Mesenchymal stem cell (in vitro differentiated cells and primary cell): ENCODE data around the gene PHB1.

Experiments used
- DNase-seq: peaks from one replicate; pipeline ENCODE4 v3.0.0-alpha.2; 2013
- H2AFZ ChIP-seq: one replicate; pipeline ENCODE4 v1.6.1; 2013; ENCODE audit warnings: low read depth, mild to moderate bottlenecking, control low read depth, inconsistent platforms, low read length, moderate library complexity
- H2AK5ac ChIP-seq: 2 replicates; pipeline ENCODE4 v1.6.1; 2013; ENCODE audit warnings: low read length, moderate library complexity, mild to moderate bottlenecking, inconsistent platforms; ENCODE audit not compliant: severe bottlenecking
- H2BK120ac ChIP-seq: one replicate; pipeline ENCODE4 v1.6.1; 2013; ENCODE audit warnings: low read depth, mild to moderate bottlenecking, inconsistent platforms, low read length, moderate library complexity
- H2BK12ac ChIP-seq, 2 experiments: one replicate each; pipeline ENCODE4 v1.6.1; 2013; ENCODE audit warnings: inconsistent platforms in 2 of 2, low read length in 2 of 2, mild to moderate bottlenecking in 2 of 2, moderate library complexity in 2 of 2, control low read depth in 1 of 2
- H2BK15ac ChIP-seq: one replicate; pipeline ENCODE4 v1.6.1; 2013; ENCODE audit warnings: mild to moderate bottlenecking, low read depth, inconsistent platforms; ENCODE audit not compliant: poor library complexity, severe bottlenecking
- H2BK5ac ChIP-seq: 2 replicates; pipeline ENCODE4 v1.6.1; 2013; ENCODE audit warnings: low read depth, mild to moderate bottlenecking, low read length, control low read depth, inconsistent platforms; ENCODE audit not compliant: poor library complexity, severe bottlenecking
- H3K14ac ChIP-seq, 2 experiments: one replicate each; pipeline ENCODE4 v1.6.1; 2013; ENCODE audit warnings: inconsistent platforms in 2 of 2, low read length in 2 of 2, control low read depth in 1 of 2, mild to moderate bottlenecking in 1 of 2, moderate library complexity in 1 of 2
- H3K18ac ChIP-seq, 2 experiments: one replicate each; pipeline ENCODE4 v1.6.1; 2013; ENCODE audit warnings: inconsistent platforms in 2 of 2, low read length in 2 of 2, control low read depth in 1 of 2, low read depth in 1 of 2, mild to moderate bottlenecking in 1 of 2
- H3K23ac ChIP-seq, 2 experiments: one replicate each; pipeline ENCODE4 v1.6.1; 2013; ENCODE audit warnings: inconsistent platforms in 2 of 2, low read length in 2 of 2, mild to moderate bottlenecking in 2 of 2, moderate library complexity in 2 of 2, control low read depth in 1 of 2
- H3K27ac ChIP-seq: 2 replicates; pipeline ENCODE4 v1.5.1; 2013; ENCODE audit warnings: mild to moderate bottlenecking, moderate library complexity, low read length, control low read depth, inconsistent platforms; ENCODE audit not compliant: poor library complexity, severe bottlenecking
- H3K27me3 ChIP-seq, 2 experiments: 2 replicates each; pipeline versions ENCODE4 v1.6.1 to v1.7.0; 2013; ENCODE audit warnings: low read length in 2 of 2, mild to moderate bottlenecking in 2 of 2, moderate library complexity in 2 of 2, control low read depth in 1 of 2, inconsistent platforms in 1 of 2; ENCODE audit not compliant: control insufficient read depth in 1 of 2, insufficient read depth in 1 of 2
- H3K36me3 ChIP-seq, 2 experiments: 2 replicates each; pipeline versions ENCODE4 v1.6.1 to v1.7.0; 2013; ENCODE audit warnings: low read length in 2 of 2, control low read depth in 1 of 2, inconsistent platforms in 1 of 2, low read depth in 1 of 2, mild to moderate bottlenecking in 1 of 2; ENCODE audit not compliant: insufficient read depth in 2 of 2, control insufficient read depth in 1 of 2
- H3K4ac ChIP-seq, 2 experiments: one replicate each; pipeline ENCODE4 v1.6.1; 2013; ENCODE audit warnings: inconsistent platforms in 2 of 2, low read length in 2 of 2, mild to moderate bottlenecking in 2 of 2, moderate library complexity in 2 of 2, control low read depth in 1 of 2, low read depth in 1 of 2
- H3K4me1 ChIP-seq: 2 replicates; pipeline ENCODE4 v1.6.1; 2013; ENCODE audit warnings: low read depth, low read length, control low read depth; ENCODE audit not compliant: control insufficient read depth, insufficient read depth
- H3K4me2 ChIP-seq: 2 replicates; pipeline ENCODE4 v1.6.1; 2013; ENCODE audit warnings: low read length, mild to moderate bottlenecking, inconsistent platforms; ENCODE audit not compliant: poor library complexity, severe bottlenecking
- H3K4me3 ChIP-seq, 2 experiments: 2 replicates each; pipeline versions ENCODE4 v1.5.1 to v1.7.0; 2013; ENCODE audit warnings: low read length in 2 of 2, mild to moderate bottlenecking in 2 of 2, control low read depth in 1 of 2, low read depth in 1 of 2; ENCODE audit not compliant: insufficient read depth in 1 of 2
- H3K79me1 ChIP-seq: replicated peaks from 2 replicates; pipeline ENCODE4 v1.6.1; 2013; ENCODE audit warnings: mild to moderate bottlenecking, control low read depth, low read length, inconsistent platforms; ENCODE audit not compliant: poor library complexity, severe bottlenecking
- H3K9ac ChIP-seq: 2 replicates; pipeline ENCODE4 v1.7.0; 2013; ENCODE audit warnings: mild to moderate bottlenecking, low read length, moderate library complexity
- H3K9me3 ChIP-seq: 2 replicates; pipeline ENCODE4 v1.7.0; 2013; ENCODE audit warnings: mild to moderate bottlenecking, low read length; ENCODE audit not compliant: control insufficient read depth
- H4K8ac ChIP-seq: one replicate; pipeline ENCODE4 v1.6.1; 2013; ENCODE audit warnings: inconsistent platforms, mild to moderate bottlenecking, low read length, moderate library complexity
- H4K91ac ChIP-seq: one replicate; pipeline ENCODE4 v1.6.1; 2013; ENCODE audit warnings: mild to moderate bottlenecking, low read length, inconsistent platforms
- WGBS: methylation state at CpG from one replicate; pipeline ENCODE4 v1.1.7; 2013; ENCODE audit warnings: mixed read lengths; 5-methylcytosine and 5-hydroxymethylcytosine counted together

The PHB1 gene

GRCh38 chr17:49437696-49438435 lies 23.2 kb upstream of the PHB1 start:
- H3K14ac ChIP-seq = no peak overlapping the region
- H3K4me1 ChIP-seq = peaks cover 20% of the 10 kb centered on the region
- H3K27me3 ChIP-seq = peaks cover 64 to 75% of the 10 kb centered on the region in 2 experiments
- no peak overlapping the region for H2BK15ac ChIP-seq
- no peak overlapping the region for H2BK5ac ChIP-seq
- no peak overlapping the region for H4K8ac ChIP-seq
- no peak overlapping the region for H3K9ac ChIP-seq
- no peak overlapping the region for H2AFZ ChIP-seq
- H2BK120ac ChIP-seq = no peak overlapping the region
- DNase-seq = no peak
- no peak overlapping the region for H3K4me2 ChIP-seq
- H2BK12ac ChIP-seq = peak overlapping the region in 1 of 2 experiments; percentile 29
- H4K91ac ChIP-seq = no peak overlapping the region
- H3K27ac ChIP-seq = no peak overlapping the region
- H3K4ac ChIP-seq = no peak overlapping the region
- no peak overlapping the region for H3K18ac ChIP-seq
- no peaks in the 10 kb centered on the region for H3K9me3 ChIP-seq
- no peaks in the 10 kb centered on the region for H3K36me3 ChIP-seq
- H3K23ac ChIP-seq = no peak overlapping the region
- H2AK5ac ChIP-seq = no peak overlapping the region
- H3K4me3 ChIP-seq = no peak overlapping the region
- WGBS = 77% methylated on average over 6 of the region's 7 CpGs
- H3K79me1 ChIP-seq = no peaks in the 10 kb centered on the region

- Histone ChIP-seq H4K8ac (no peak overlapping the region), H2AK5ac (no peak overlapping the region), H3K79me1 (no peaks in the 10 kb centered on the region), H2BK12ac (no peak overlapping the region), H3K18ac (no peak overlapping the region), H3K9me3 (no peaks in the 10 kb centered on the region), H3K27me3 (peaks cover 59 to 73% of the 10 kb centered on the region in 2 experiments), H3K14ac (no peak overlapping the region), H3K9ac (no peak overlapping the region), H3K4me3 (no peak overlapping the region), H3K4me2 (no peak overlapping the region), H3K4me1 (peaks cover 20% of the 10 kb centered on the region), H3K36me3 (no peaks in the 10 kb centered on the region), H2AFZ (no peak overlapping the region), H3K23ac (no peak overlapping the region), H2BK15ac (no peak overlapping the region), H3K4ac (no peak overlapping the region), H3K27ac (no peak overlapping the region), H2BK120ac (no peak overlapping the region), H2BK5ac (no peak overlapping the region), H4K91ac (no peak overlapping the region)
- DNase-seq = no peak
- WGBS = 70% methylated on average over 4 of the region's 4 CpGs
Measured at GRCh38 chr17:49436174-49436573, 21.5 kb upstream of the PHB1 start.

GRCh38 chr17:49435671-49436029 lies 21.0 kb upstream of the PHB1 start:
- Histone ChIP-seq H3K4ac (no peak overlapping the region), H3K27me3 (peaks cover 56 to 71% of the 10 kb centered on the region in 2 experiments), H2BK5ac (no peak overlapping the region), H3K23ac (no peak overlapping the region), H3K18ac (no peak overlapping the region), H3K4me1 (peaks cover 20% of the 10 kb centered on the region), H2BK120ac (no peak overlapping the region), H4K91ac (no peak overlapping the region), H3K36me3 (no peaks in the 10 kb centered on the region), H4K8ac (no peak overlapping the region), H2AK5ac (no peak overlapping the region), H3K9me3 (no peaks in the 10 kb centered on the region), H3K4me2 (no peak overlapping the region), H2BK15ac (no peak overlapping the region), H3K79me1 (no peaks in the 10 kb centered on the region), H3K27ac (no peak overlapping the region), H2BK12ac (no peak overlapping the region), H3K9ac (no peak overlapping the region), H3K4me3 (no peak overlapping the region), H2AFZ (no peak overlapping the region), H3K14ac (no peak overlapping the region)
- DNase-seq = no peak
- WGBS = 45% methylated on average over 4 of the region's 4 CpGs

- Histone ChIP-seq H4K8ac (no peak overlapping the region), H3K9ac (no peak overlapping the region)
- DNase-seq = peak; percentile 66
Measured at GRCh38 chr17:49434821-49435670, 20.4 kb upstream of the PHB1 start.

More at GRCh38 chr17:49434821-49435670, 20.4 kb upstream of the PHB1 start:
- Histone ChIP-seq H2AFZ (no peak overlapping the region), H2BK5ac (no peak overlapping the region), H3K18ac (no peak overlapping the region), H2AK5ac (no peak overlapping the region), H3K4me3 (no peak overlapping the region), H2BK12ac (no peak overlapping the region), H2BK120ac (no peak overlapping the region), H3K4me2 (no peak overlapping the region), H3K14ac (no peak overlapping the region), H3K9me3 (no peaks in the 10 kb centered on the region), H2BK15ac (no peak overlapping the region), H3K27ac (no peak overlapping the region), H3K4me1 (peaks cover 18% of the 10 kb centered on the region), H3K79me1 (no peaks in the 10 kb centered on the region), H4K91ac (no peak overlapping the region), H3K36me3 (no peaks in the 10 kb centered on the region), H3K4ac (no peak overlapping the region), H3K23ac (no peak overlapping the region), H3K27me3 (peaks cover 52 to 71% of the 10 kb centered on the region in 2 experiments)
- 57% methylated on average over 9 of the region's 13 CpGs for WGBS
